Caco-2 (cell line): ENCODE data around the gene IRX4. TPM values are rescaled to one million over a fixed set of nuclear protein-coding genes. Genes with fewer than 3 reads are reported as not detected.

Experiments
- BruUV-seq: library from RNA; stranded (reverse); fragments of 400-500 nt; replicated peaks from 2 replicates; lab custom pipeline; 2021; lab: Mats Ljungman, UMichigan
- CTCF ChIA-PET: fragments of 300-600 bp; sonication (Branson Sonifier 250); formaldehyde crosslinking; loops from one replicate; lab custom pipeline; 2022; ENCODE audit warnings: antibody characterized with exemption; lab: Charles Lee
- POLR2A ChIA-PET: fragments of 300-600 bp; sonication (Branson Sonifier 250); formaldehyde crosslinking; loops from one replicate; lab custom pipeline; 2022; ENCODE audit warnings: antibody characterized with exemption; lab: Charles Lee
- DNase-seq, 2 experiments: peaks; one replicate each; pipeline versions ENCODE4 v3.0.0 to v3.0.0-alpha.2; 2020 to 2022
- H3K27me3 ChIP-seq: replicated peaks from 2 replicates; pipeline ENCODE4 v1.6.0; 2011; ENCODE audit warnings: low read length; ENCODE audit not compliant: control insufficient read depth, insufficient read depth
- H3K36me3 ChIP-seq: 2 replicates; pipeline ENCODE4 v1.5.1; 2011; ENCODE audit warnings: low read length; ENCODE audit not compliant: control insufficient read depth, insufficient read depth
- H3K4me1 ChIP-seq: fragments of 250-450 bp; sonication (Bioruptor Pico); 2 replicates; pipeline ENCODE4 v1.5.1; 2020; ENCODE audit warnings: mild to moderate bottlenecking
- H3K4me3 ChIP-seq: 2 replicates; pipeline ENCODE4 v1.5.1; 2011; ENCODE audit warnings: low read depth, mild to moderate bottlenecking, control low read depth, low read length
- H3K9me3 ChIP-seq: fragments of 250-450 bp; sonication (Bioruptor Pico); 2 replicates; pipeline ENCODE4 v1.5.1; 2020; ENCODE audit warnings: mild to moderate bottlenecking, moderate library complexity
- H3K27ac Mint-ChIP-seq: one replicate; pipeline ENCODE4 v1.8.0; 2022; ENCODE audit warnings: mixed read lengths; ENCODE audit not compliant: unreplicated experiment
- H3K27me3 Mint-ChIP-seq: one replicate; pipeline ENCODE4 v1.8.0; 2022; ENCODE audit warnings: mixed read lengths; ENCODE audit not compliant: insufficient read depth, unreplicated experiment
- H3K36me3 Mint-ChIP-seq: one replicate; pipeline ENCODE4 v1.8.0; 2022; ENCODE audit warnings: mild to moderate bottlenecking, mixed read lengths; ENCODE audit not compliant: insufficient read depth, unreplicated experiment
- H3K4me1 Mint-ChIP-seq: one replicate; pipeline ENCODE4 v1.8.0; 2022; ENCODE audit warnings: low read depth, mixed read lengths; ENCODE audit not compliant: unreplicated experiment
- H3K4me3 Mint-ChIP-seq: one replicate; pipeline ENCODE4 v1.8.0; 2022; ENCODE audit warnings: mild to moderate bottlenecking, moderate library complexity, mixed read lengths; ENCODE audit not compliant: unreplicated experiment
- H3K9me3 Mint-ChIP-seq: one replicate; pipeline ENCODE4 v1.8.0; 2022; ENCODE audit warnings: mixed read lengths; ENCODE audit not compliant: unreplicated experiment
- CTCF ChIP-seq, 2 experiments: fragments of 200-600 bp in 1 of 2; IDR thresholded peaks; 1 replicate in 1 of 2; 2 replicates in 1 of 2; pipeline versions ENCODE4 v1.5.1 to v1.8.0; 2011 to 2022; ENCODE audit warnings: antibody characterized with exemption in 1 of 2, control low read depth in 1 of 2, inconsistent platforms in 1 of 2, low read depth in 1 of 2, low read length in 1 of 2, mild to moderate bottlenecking in 1 of 2, moderate library complexity in 1 of 2; ENCODE audit not compliant: insufficient read depth in 1 of 2, severe bottlenecking in 1 of 2, unreplicated experiment in 1 of 2
- intact Hi-C: fragments of 100-400 bp; cut with micrococcal nuclease; formaldehyde crosslinking; loops from one replicate; pipeline ENCODE4 v1.10.0; 2022; ENCODE audit not compliant: unreplicated experiment
- total RNA-seq: library from RNA; stranded (reverse); gene quantifications from 2 replicates; pipeline ENCODE4 v1.2.3, GENCODE V29; 2022

IRX4 gene
- total RNA-seq, 1 experiment from 2014 or later, result not detected

- no TSS peak for BruUV-seq
- intact Hi-C loops, result no loop called here
Observed at GRCh38 chr5:1865948-1866347, 16.8 kb downstream of the IRX4 start.

GRCh38 chr5:1865486-1865885, 17.2 kb downstream of the IRX4 start:
- H3K9me3 ChIP-seq, result no peaks in the 10 kb centered on the region
- Mint-ChIP-seq H3K9me3 (no peaks in the 10 kb centered on the region), H3K36me3 (no peaks in the 10 kb centered on the region), H3K27me3 (peaks cover 5% of the 10 kb centered on the region), H3K4me3 (no peak overlapping the region), H3K4me1 (no peaks in the 10 kb centered on the region), H3K27ac (no peak overlapping the region)
- POLR2A ChIA-PET, result no interaction called here
- no TSS peak for BruUV-seq
- CTCF ChIA-PET, result no interaction called here
- intact Hi-C loops, result no loop called here
- H3K4me1 ChIP-seq, result no peaks in the 10 kb centered on the region
- H3K4me3 ChIP-seq, result no peak overlapping the region
- H3K36me3 ChIP-seq, result no peaks in the 10 kb centered on the region
- H3K27me3 ChIP-seq, result no peaks in the 10 kb centered on the region
- DNase-seq, result no peak
- TF ChIP-seq CTCF (IDR thresholded peaks at IDR 0.05; ENCODE audit: insufficient read depth in 1 of 2, low read depth in 1 of 2, low read length in 1 of 2, severe bottlenecking in 1 of 2, unreplicated experiment in 1 of 2), result no peak

More at GRCh38 chr5:1865948-1866347, 16.8 kb downstream of the IRX4 start:
- Mint-ChIP-seq H3K4me1 (no peaks in the 10 kb centered on the region), H3K4me3 (no peak overlapping the region), H3K9me3 (no peaks in the 10 kb centered on the region), H3K27me3 (peaks cover 5% of the 10 kb centered on the region), H3K27ac (no peak overlapping the region), H3K36me3 (no peaks in the 10 kb centered on the region)
- H3K27me3 ChIP-seq, result no peaks in the 10 kb centered on the region
- DNase-seq, result no peak
- no peaks in the 10 kb centered on the region for H3K36me3 ChIP-seq
- H3K4me3 ChIP-seq, result no peak overlapping the region
- POLR2A ChIA-PET, result no interaction called here
- TF ChIP-seq CTCF (IDR thresholded peaks at IDR 0.05; ENCODE audit: insufficient read depth in 1 of 2, low read depth in 1 of 2, low read length in 1 of 2, severe bottlenecking in 1 of 2, unreplicated experiment in 1 of 2), result no peak
- no peaks in the 10 kb centered on the region for H3K4me1 ChIP-seq
- CTCF ChIA-PET, result no interaction called here
- H3K9me3 ChIP-seq, result no peaks in the 10 kb centered on the region

- CTCF ChIA-PET, result no interaction called here
- no peaks in the 10 kb centered on the region for H3K27me3 ChIP-seq
Observed at GRCh38 chr5:1864896-1865440, 17.8 kb downstream of the IRX4 start.

More at GRCh38 chr5:1864896-1865440, 17.8 kb downstream of the IRX4 start:
- TF ChIP-seq CTCF (IDR thresholded peaks at IDR 0.05; ENCODE audit: insufficient read depth in 1 of 2, low read depth in 1 of 2, low read length in 1 of 2, severe bottlenecking in 1 of 2, unreplicated experiment in 1 of 2), result no peak
- DNase-seq, result peak in 1 of 2 experiments; percentile 47
- Histone ChIP-seq H3K9me3 (no peaks in the 10 kb centered on the region), H3K36me3 (no peaks in the 10 kb centered on the region), H3K4me1 (no peaks in the 10 kb centered on the region), H3K4me3 (no peak overlapping the region)
- POLR2A ChIA-PET, result no interaction called here
- Mint-ChIP-seq H3K4me3 (no peak overlapping the region), H3K4me1 (no peaks in the 10 kb centered on the region), H3K27me3 (peaks cover 5% of the 10 kb centered on the region), H3K27ac (no peak overlapping the region), H3K9me3 (no peaks in the 10 kb centered on the region), H3K36me3 (no peaks in the 10 kb centered on the region)
- intact Hi-C loops, result no loop called here
- BruUV-seq, result no TSS peak
